Transverse colon (tissue), 3 donors: ENCODE data around the gene UBAP2.

ENCODE experiments used
- CTCF ChIP-seq, 5 experiments: fragments of 200-600 bp in 3 of 5; fragments of 450-650 bp in 2 of 5; sonication (generic) in 3 of 5; IDR thresholded peaks; 1 replicate in 2 of 5; 2 replicates in 3 of 5; pipeline ENCODE4 v1.5.1; 2016 to 2017; ENCODE audit warnings: antibody characterized with exemption in 5 of 5, inconsistent platforms in 3 of 5, mild to moderate bottlenecking in 2 of 5, moderate library complexity in 1 of 5
- EP300 ChIP-seq: sonication (generic); formaldehyde crosslinking; IDR thresholded peaks from one replicate; pipeline ENCODE4 v1.6.1; 2017; ENCODE audit warnings: antibody characterized with exemption, low read depth

- TF ChIP-seq EP300 = no peak
- no peak for TF ChIP-seq CTCF (IDR thresholded peaks at IDR 0.05)
Measured at GRCh38 chr9:33893861-33894260, 154.8 kb downstream of the UBAP2 start.
